GM10248 (cell line): ENCODE data around the gene CHST3.

Source experiments
- CTCF ChIA-PET: fragments of 300-600 bp; sonication (Branson Sonifier 250); formaldehyde crosslinking; extraction: SDS; loops from one replicate; lab custom pipeline; 2021; ENCODE audit warnings: antibody characterized with exemption; lab: Yijun Ruan, JAX
- POLR2A ChIA-PET: fragments of 350-650 bp; sonication (Branson Sonifier 250); formaldehyde crosslinking; extraction: SDS; loops from one replicate; lab custom pipeline; 2020; ENCODE audit warnings: antibody characterized with exemption; lab: Yijun Ruan, JAX
- DNase-seq: peaks from one replicate; pipeline ENCODE4 v3.0.0; 2012; ENCODE audit errors: extremely low spot score
- CTCF ChIP-seq: IDR thresholded peaks from 2 replicates; pipeline ENCODE4 v1.5.1; 2012; ENCODE audit warnings: mild to moderate bottlenecking, low read depth; ENCODE audit errors: extremely low read depth, missing control alignments, control extremely low read depth

The CHST3 gene

GRCh38 chr10:71946700-71947099 lies 17.5 kb upstream of the CHST3 start:
- ChIA-PET POLR2A (no interaction called here), CTCF (interaction anchor here (1.1 to 2.4 kb wide), 5 partner anchors 9 to 50 kb away, joined by 3 to 10 read pairs (median 5); no protein-coding TSS in a partner anchor)
- no peak for TF ChIP-seq CTCF
- no peak for DNase-seq

- TF ChIP-seq CTCF: no peak
- POLR2A ChIA-PET: no interaction called here
- no peak for DNase-seq
- CTCF ChIA-PET: interaction anchor here (0.8 kb wide), 1 partner anchor 10 kb away, joined by 4 read pairs; no protein-coding TSS in a partner anchor
Observed at GRCh38 chr10:71948496-71949067, 15.6 kb upstream of the CHST3 start.

GRCh38 chr10:71950683-71951082 lies 13.5 kb upstream of the CHST3 start:
- no peak for TF ChIP-seq CTCF
- no peak for DNase-seq
- ChIA-PET CTCF (interaction anchor here (1.4 kb wide), 1 partner anchor 98 kb away, joined by 3 read pairs; no protein-coding TSS in a partner anchor), POLR2A (no interaction called here)

GRCh38 chr10:71952745-71953144 lies 11.4 kb upstream of the CHST3 start:
- DNase-seq: no peak
- ChIA-PET CTCF (interaction anchor here (1.0 kb wide), 1 partner anchor 10 kb away, joined by 4 read pairs; no protein-coding TSS in a partner anchor), POLR2A (no interaction called here)
- no peak for TF ChIP-seq CTCF

GRCh38 chr10:71957546-71958275 lies 6.5 kb upstream of the CHST3 start:
- no peak for TF ChIP-seq CTCF
- no peak for DNase-seq
- CTCF ChIA-PET: interaction anchor here (1.6 to 4.0 kb wide), 4 partner anchors 9 to 96 kb away, joined by 4 to 18 read pairs (median 10); no protein-coding TSS in a partner anchor
- POLR2A ChIA-PET: no interaction called here

GRCh38 chr10:71959526-71959925 lies 4.7 kb upstream of the CHST3 start:
- no peak for TF ChIP-seq CTCF
- DNase-seq: no peak
- ChIA-PET POLR2A (no interaction called here), CTCF (interaction anchor here (1.7 kb wide), 1 partner anchor 90 kb away, joined by 4 read pairs; no protein-coding TSS in a partner anchor)
